Osteoblast (primary cell): ENCODE data around the gene TRIM44. TPM values are rescaled to one million over a fixed set of nuclear protein-coding genes. Genes with fewer than 3 reads are reported as not detected.
A peak's percentile ranks its signal among the peaks of the same experiment; 100 is the strongest.

Source experiments
- DNase-seq: peaks from one replicate; pipeline ENCODE4 v3.0.0; 2011; ENCODE audit warnings: low spot score, mixed read lengths; ENCODE audit not compliant: insufficient read length; ENCODE audit errors: missing footprints
- H2AFZ ChIP-seq: 2 replicates; pipeline ENCODE4 v1.6.0; 2011; ENCODE audit warnings: mild to moderate bottlenecking, low read length
- H3K27ac ChIP-seq: 2 replicates; pipeline ENCODE4 v1.5.1; 2011; ENCODE audit warnings: mild to moderate bottlenecking, low read depth, low read length, moderate library complexity
- H3K27me3 ChIP-seq: 2 replicates; pipeline ENCODE4 v1.6.0; 2012; ENCODE audit warnings: mild to moderate bottlenecking, control low read depth, inconsistent platforms, low read length, moderate library complexity; ENCODE audit not compliant: insufficient read depth
- H3K36me3 ChIP-seq: 2 replicates; pipeline ENCODE4 v1.5.1; 2011; ENCODE audit warnings: mild to moderate bottlenecking, low read length, control low read depth, moderate library complexity; ENCODE audit not compliant: insufficient read depth
- H3K4me1 ChIP-seq: 2 replicates; pipeline ENCODE4 v1.5.1; 2011; ENCODE audit warnings: mild to moderate bottlenecking, low read length, control low read depth, moderate library complexity; ENCODE audit not compliant: insufficient read depth
- H3K4me2 ChIP-seq: 2 replicates; pipeline ENCODE4 v1.6.0; 2011; ENCODE audit warnings: mild to moderate bottlenecking, low read length; ENCODE audit not compliant: insufficient read depth
- H3K4me3 ChIP-seq: fragments of 200-600 bp; sonication (generic); 3 replicates; pipeline ENCODE4 v1.5.1; 2012; ENCODE audit warnings: mild to moderate bottlenecking, low read length, inconsistent platforms; ENCODE audit not compliant: insufficient read depth
- H3K79me2 ChIP-seq: 2 replicates; pipeline ENCODE4 v1.6.0; 2012; ENCODE audit warnings: mild to moderate bottlenecking, low read length, control low read depth, inconsistent platforms; ENCODE audit not compliant: insufficient read depth
- H3K9me3 ChIP-seq: 2 replicates; pipeline ENCODE4 v1.5.1; 2011; ENCODE audit warnings: low read depth, low read length, control low read depth
- H4K20me1 ChIP-seq: 2 replicates; pipeline ENCODE4 v1.6.0; 2012; ENCODE audit warnings: mild to moderate bottlenecking, low read length, control low read depth; ENCODE audit not compliant: insufficient read depth
- total RNA-seq: library from RNA; depleted of rRNA; stranded (reverse); fragments of >200 nt; gene quantifications from 2 replicates; pipeline ENCODE4 v1.2.3, GENCODE V29; 2012
- TF ChIP-seq, protein P1 (sequence below): IDR thresholded peaks from 2 replicates; pipeline ENCODE4 v1.5.1; 2011; ENCODE audit warnings: mild to moderate bottlenecking, low read depth, low read length, moderate library complexity; ENCODE audit errors: extremely low read depth

The TRIM44 gene
- total RNA-seq, 1 donor, result 40.5 TPM

DNA sequence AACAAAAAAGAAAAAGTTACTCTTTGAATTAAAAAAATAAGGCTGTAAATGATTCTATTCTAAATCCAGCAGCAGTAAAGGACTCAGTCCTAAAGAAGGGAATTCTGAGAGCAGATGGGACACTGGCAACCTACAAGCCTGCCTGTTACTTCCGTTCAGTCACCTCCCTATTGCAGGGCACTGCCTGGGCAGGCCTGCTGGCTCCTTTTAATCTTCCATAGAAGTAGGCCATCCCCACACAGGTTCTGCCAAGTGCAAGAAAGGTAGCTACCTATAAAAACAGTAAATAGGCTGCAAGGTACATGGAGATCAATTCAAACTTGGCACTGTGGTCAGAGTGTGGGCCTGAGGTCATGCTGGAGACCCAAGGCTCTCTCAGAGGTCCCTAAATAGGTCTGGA lies 136.4 kb downstream of the TRIM44 start:
- H3K27me3 ChIP-seq, result no peaks in the 10 kb centered on the region
- H2AFZ ChIP-seq, result no peak overlapping the region
- no peak overlapping the region for H3K4me2 ChIP-seq
- no peak for DNase-seq
- peaks cover 32% of the 10 kb centered on the region for H4K20me1 ChIP-seq
- H3K79me2 ChIP-seq, result peaks cover 32% of the 10 kb centered on the region
- TF ChIP-seq, protein P1, sequence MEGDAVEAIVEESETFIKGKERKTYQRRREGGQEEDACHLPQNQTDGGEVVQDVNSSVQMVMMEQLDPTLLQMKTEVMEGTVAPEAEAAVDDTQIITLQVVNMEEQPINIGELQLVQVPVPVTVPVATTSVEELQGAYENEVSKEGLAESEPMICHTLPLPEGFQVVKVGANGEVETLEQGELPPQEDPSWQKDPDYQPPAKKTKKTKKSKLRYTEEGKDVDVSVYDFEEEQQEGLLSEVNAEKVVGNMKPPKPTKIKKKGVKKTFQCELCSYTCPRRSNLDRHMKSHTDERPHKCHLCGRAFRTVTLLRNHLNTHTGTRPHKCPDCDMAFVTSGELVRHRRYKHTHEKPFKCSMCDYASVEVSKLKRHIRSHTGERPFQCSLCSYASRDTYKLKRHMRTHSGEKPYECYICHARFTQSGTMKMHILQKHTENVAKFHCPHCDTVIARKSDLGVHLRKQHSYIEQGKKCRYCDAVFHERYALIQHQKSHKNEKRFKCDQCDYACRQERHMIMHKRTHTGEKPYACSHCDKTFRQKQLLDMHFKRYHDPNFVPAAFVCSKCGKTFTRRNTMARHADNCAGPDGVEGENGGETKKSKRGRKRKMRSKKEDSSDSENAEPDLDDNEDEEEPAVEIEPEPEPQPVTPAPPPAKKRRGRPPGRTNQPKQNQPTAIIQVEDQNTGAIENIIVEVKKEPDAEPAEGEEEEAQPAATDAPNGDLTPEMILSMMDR, result no peak
- no peak overlapping the region for H3K27ac ChIP-seq
- no peaks in the 10 kb centered on the region for H3K36me3 ChIP-seq
- H3K4me3 ChIP-seq, result no peak overlapping the region
- H3K9me3 ChIP-seq, result no peaks in the 10 kb centered on the region
- H3K4me1 ChIP-seq, result peaks cover 38% of the 10 kb centered on the region

DNA sequence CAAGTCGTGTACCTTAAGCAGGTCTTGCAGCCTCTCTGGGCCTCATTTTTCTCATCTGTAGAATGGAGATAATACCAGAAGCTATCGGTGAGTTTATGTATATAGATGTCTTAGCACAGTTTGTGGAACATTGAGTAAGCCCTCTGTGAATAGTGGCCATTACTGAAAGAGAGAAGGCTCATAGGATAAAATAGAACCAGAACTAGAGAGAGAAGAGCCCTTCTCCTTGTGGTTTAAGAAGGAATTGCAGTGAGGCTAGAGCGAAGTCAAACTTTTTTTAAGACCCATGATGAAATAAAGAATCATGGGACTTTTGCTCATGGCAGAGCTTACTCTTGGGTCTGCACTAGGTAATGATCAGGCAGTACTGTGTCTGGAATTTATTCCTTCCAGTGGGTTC lies 137.1 kb downstream of the TRIM44 start:
- no peak overlapping the region for H3K27ac ChIP-seq
- peaks cover 32% of the 10 kb centered on the region for H4K20me1 ChIP-seq
- H3K27me3 ChIP-seq, result no peaks in the 10 kb centered on the region
- TF ChIP-seq, protein P1, result peak; percentile 7
- H3K79me2 ChIP-seq, result peaks cover 28% of the 10 kb centered on the region
- H3K36me3 ChIP-seq, result no peaks in the 10 kb centered on the region
- H3K9me3 ChIP-seq, result no peaks in the 10 kb centered on the region
- H3K4me2 ChIP-seq, result no peak overlapping the region
- H2AFZ ChIP-seq, result no peak overlapping the region
- no peak overlapping the region for H3K4me3 ChIP-seq
- H3K4me1 ChIP-seq, result peaks cover 36% of the 10 kb centered on the region
- no peak for DNase-seq

DNA sequence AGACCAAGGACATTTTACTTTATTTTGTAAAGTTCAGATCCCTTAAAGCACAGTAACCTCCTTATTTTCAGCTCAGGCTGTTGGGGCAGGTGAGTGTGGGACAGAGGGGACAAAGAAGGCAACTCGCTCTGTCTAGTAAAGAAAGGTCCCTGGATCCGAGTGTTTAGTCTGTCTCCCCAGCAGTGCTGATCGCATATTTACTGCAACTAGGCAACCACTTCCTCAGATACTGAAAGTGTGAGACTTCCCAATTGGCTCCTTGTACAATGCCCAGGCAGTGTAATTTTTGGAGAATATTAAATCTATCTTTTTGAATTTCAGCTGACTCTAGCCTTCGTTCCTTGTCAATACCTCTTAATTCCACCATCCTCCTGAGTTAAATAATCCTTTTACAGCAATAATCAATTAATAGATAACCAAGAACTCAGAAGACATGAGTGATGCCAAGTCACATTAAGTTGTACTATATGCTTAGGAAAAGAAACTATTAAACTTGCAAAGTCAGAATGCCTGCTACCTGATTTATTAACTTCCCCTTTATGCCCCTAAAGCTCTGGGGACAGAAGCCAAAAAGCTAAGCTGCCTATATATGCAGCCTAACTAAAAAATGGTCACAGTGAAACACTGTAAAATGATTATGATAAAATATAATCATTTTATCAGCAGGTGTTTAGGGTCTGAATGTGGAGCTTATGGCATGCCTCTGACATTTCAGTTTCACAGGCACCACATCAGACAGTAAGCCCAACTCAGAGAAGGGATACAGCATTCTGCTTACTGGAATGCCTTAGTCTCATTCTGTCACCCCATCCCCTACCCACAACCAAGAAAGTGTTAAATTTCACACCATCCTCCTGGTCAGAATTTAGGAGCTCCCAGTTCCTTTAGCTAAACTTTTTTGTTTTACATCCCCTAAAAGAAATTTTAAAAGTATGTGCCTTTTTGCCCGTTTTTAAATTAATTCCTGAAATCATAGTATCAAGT lies 138.7 kb downstream of the TRIM44 start:
- Histone ChIP-seq H3K27me3 (no peaks in the 10 kb centered on the region), H4K20me1 (peaks cover 23% of the 10 kb centered on the region), H2AFZ (no peak overlapping the region), H3K4me1 (peaks cover 23% of the 10 kb centered on the region), H3K36me3 (peaks cover 4% of the 10 kb centered on the region), H3K9me3 (no peaks in the 10 kb centered on the region), H3K27ac (no peak overlapping the region), H3K4me2 (no peak overlapping the region), H3K4me3 (no peak overlapping the region), H3K79me2 (peaks cover 24% of the 10 kb centered on the region)
- DNase-seq, result no peak
- TF ChIP-seq, protein P1, result no peak

DNA sequence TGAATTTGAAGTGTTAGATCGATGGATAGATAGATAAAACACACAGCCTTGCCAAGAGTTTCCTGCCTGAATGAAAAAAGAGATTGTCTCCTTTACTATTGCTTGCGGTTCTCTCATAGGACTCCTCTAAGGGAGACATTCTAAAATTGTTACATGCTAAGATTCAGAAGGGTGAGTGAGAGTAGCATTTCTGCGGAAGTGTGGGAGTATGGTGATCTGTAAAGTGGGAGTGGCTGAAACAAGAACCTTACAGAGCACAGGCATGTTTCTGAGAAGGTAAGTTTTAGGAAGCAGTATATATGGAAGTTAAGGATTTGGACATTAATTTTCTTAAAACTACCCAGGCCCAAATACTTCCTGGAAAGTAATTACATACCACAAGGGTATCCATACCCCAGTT lies 139.6 kb downstream of the TRIM44 start:
- Histone ChIP-seq H4K20me1 (peaks cover 18% of the 10 kb centered on the region), H3K27ac (no peak overlapping the region), H2AFZ (no peak overlapping the region), H3K79me2 (peaks cover 21% of the 10 kb centered on the region), H3K4me3 (no peak overlapping the region), H3K36me3 (peaks cover 12% of the 10 kb centered on the region), H3K27me3 (no peaks in the 10 kb centered on the region), H3K4me1 (peaks cover 13% of the 10 kb centered on the region), H3K9me3 (no peaks in the 10 kb centered on the region), H3K4me2 (no peak overlapping the region)
- TF ChIP-seq, protein P1, result no peak
- DNase-seq, result no peak
